Right kidney (tissue), 9 donors: Measurements from ENCODE around the gene GSTT4.
"Not testable (repeated sequence)": the region's sequence is repeated elsewhere in the genome, so short reads cannot be mapped to it uniquely, and the experiment has no call there.

Experiments
- DNase-seq: peaks from one replicate; pipeline ENCODE4 v3.0.0-alpha.2; 2016
- long read RNA-seq, 8 donors: transcript quantifications; one replicate each; lab custom pipeline, GENCODE V29; 2026

GSTT4 gene
- long read RNA-seq, donor 1, result 0 reads
- long read RNA-seq, donor 2, result 0 reads
- long read RNA-seq, donor 3, result 0 reads
- long read RNA-seq, donor 4, result 0 reads
- long read RNA-seq, donor 5, result 0 reads
- long read RNA-seq, donor 6, result 0 reads
- long read RNA-seq, donor 7, result 0 reads
- long read RNA-seq, donor 8, result 0 reads

- DNase-seq, result no peak
These were observed at the start of gene GSTT4 for GRCh38 chr22:24005201-24005600. Gene GSTT4 (minus strand): TSS chr22:24005453. CDS start chr22:24005356, 97 bp downstream.

GRCh38 chr22:24054356-24054755, 49.1 kb upstream of the GSTT4 start:
- DNase-seq, result no peak

GRCh38 chr22:24053481-24054226, 48.4 kb upstream of the GSTT4 start:
- DNase-seq, result no peak

GRCh38 chr22:24051568-24051967, 46.3 kb upstream of the GSTT4 start:
- DNase-seq, result no peak

GRCh38 chr22:24051028-24051427, 45.8 kb upstream of the GSTT4 start:
- no peak for DNase-seq

- DNase-seq, result no peak
These were observed 44.7 kb upstream of the GSTT4 start for GRCh38 chr22:24049978-24050377.

- no peak for DNase-seq
These were observed 44.0 kb upstream of the GSTT4 start for GRCh38 chr22:24049211-24049610.

- no peak for DNase-seq
These were observed 40.8 kb upstream of the GSTT4 start for GRCh38 chr22:24046024-24046423.

- DNase-seq, result no peak
These were observed 38.7 kb upstream of the GSTT4 start for GRCh38 chr22:24043958-24044357.

- DNase-seq, result not testable (repeated sequence)
These were observed 38.2 kb upstream of the GSTT4 start for GRCh38 chr22:24043465-24043864.

GRCh38 chr22:24040946-24041345, 35.7 kb upstream of the GSTT4 start:
- no peak for DNase-seq

GRCh38 chr22:24039046-24039445, 33.8 kb upstream of the GSTT4 start:
- no peak for DNase-seq

GRCh38 chr22:24037851-24038765, 32.9 kb upstream of the GSTT4 start:
- no peak for DNase-seq

- DNase-seq, result no peak
These were observed 30.0 kb upstream of the GSTT4 start for GRCh38 chr22:24035296-24035695.

GRCh38 chr22:24033731-24034130, 28.5 kb upstream of the GSTT4 start:
- no peak for DNase-seq

GRCh38 chr22:24030186-24030702, 25.0 kb upstream of the GSTT4 start:
- no peak for DNase-seq

GRCh38 chr22:24029304-24029703, 24.1 kb upstream of the GSTT4 start:
- DNase-seq, result no peak

GRCh38 chr22:24028533-24028932, 23.3 kb upstream of the GSTT4 start:
- DNase-seq, result no peak

- DNase-seq, result no peak
These were observed 22.7 kb upstream of the GSTT4 start for GRCh38 chr22:24027991-24028390.

GRCh38 chr22:24027389-24027975, 22.2 kb upstream of the GSTT4 start:
- no peak for DNase-seq

GRCh38 chr22:24026733-24027132, 21.5 kb upstream of the GSTT4 start:
- DNase-seq, result no peak

GRCh38 chr22:24026056-24026455, 20.8 kb upstream of the GSTT4 start:
- no peak for DNase-seq

- DNase-seq, result no peak
These were observed 20.2 kb upstream of the GSTT4 start for GRCh38 chr22:24025475-24025874.
